LNCAP (cell line): ENCODE results near the gene PTPN4.

Experiments used
- CTCF ChIP-seq: fragments of 450-650 bp; IDR thresholded peaks from 2 replicates; pipeline ENCODE4 v1.5.1; 2017; ENCODE audit warnings: mild to moderate bottlenecking

PTPN4 gene

GRCh38 chr2:119939915-119940314 is 180.2 kb downstream of the PTPN4 start:
- no peak for TF ChIP-seq CTCF

GRCh38 chr2:119940856-119941255 is 181.1 kb downstream of the PTPN4 start:
- TF ChIP-seq CTCF: no peak

GRCh38 chr2:119941388-119941787 is 181.7 kb downstream of the PTPN4 start:
- TF ChIP-seq CTCF: no peak

GRCh38 chr2:119941981-119942513 is 182.3 kb downstream of the PTPN4 start:
- TF ChIP-seq CTCF: no peak

GRCh38 chr2:119943058-119943457 is 183.3 kb downstream of the PTPN4 start:
- TF ChIP-seq CTCF: no peak

- no peak for TF ChIP-seq CTCF
Measured at GRCh38 chr2:119947535-119947934, 187.8 kb downstream of the PTPN4 start.

GRCh38 chr2:119950966-119951365 is 191.2 kb downstream of the PTPN4 start:
- TF ChIP-seq CTCF: no peak

GRCh38 chr2:119958670-119959268 is 199.0 kb downstream of the PTPN4 start:
- TF ChIP-seq CTCF: no peak
